NT2/D1 (cell line): ENCODE results near the gene NDUFA11.

ENCODE experiments used
- DNase-seq: peaks from one replicate; pipeline ENCODE4 v3.0.0-alpha.2; 2011; ENCODE audit warnings: low read depth, low spot score
- H3K27me3 ChIP-seq: 2 replicates; pipeline ENCODE4 v1.6.0; 2011; ENCODE audit warnings: mild to moderate bottlenecking; ENCODE audit not compliant: insufficient read length, insufficient read depth
- H3K36me3 ChIP-seq: 2 replicates; pipeline ENCODE4 v1.6.1; 2011; ENCODE audit warnings: mild to moderate bottlenecking, low read length, mixed read lengths; ENCODE audit not compliant: insufficient read depth, insufficient read length
- H3K4me1 ChIP-seq: 2 replicates; pipeline ENCODE4 v1.5.1; 2011; ENCODE audit not compliant: insufficient read depth, insufficient read length
- H3K4me3 ChIP-seq: 2 replicates; pipeline ENCODE4 v1.5.1; 2011; ENCODE audit warnings: low read depth; ENCODE audit not compliant: insufficient read length
- H3K9ac ChIP-seq: 2 replicates; pipeline ENCODE4 v1.6.0; 2011; ENCODE audit warnings: low read depth; ENCODE audit not compliant: insufficient read length
- H3K9me3 ChIP-seq: 2 replicates; pipeline ENCODE4 v1.5.1; 2011; ENCODE audit warnings: mild to moderate bottlenecking, low read length; ENCODE audit not compliant: insufficient read depth
- SUZ12 ChIP-seq: IDR thresholded peaks from 2 replicates; pipeline ENCODE4 v1.6.1; 2011; ENCODE audit not compliant: insufficient read length, insufficient read depth; ENCODE audit errors: extremely low read depth
- YY1 ChIP-seq: IDR thresholded peaks from 2 replicates; pipeline ENCODE4 v1.6.1; 2011; ENCODE audit not compliant: insufficient read length, insufficient read depth
- ZNF274 ChIP-seq: IDR thresholded peaks from 2 replicates; pipeline ENCODE4 v1.6.1; 2011; ENCODE audit warnings: mild to moderate bottlenecking, low read depth, low read length

The NDUFA11 gene

GRCh38 chr19:5914358-5914774, 10.8 kb upstream of the NDUFA11 start:
- peaks cover 73% of the 10 kb centered on the region for H3K36me3 ChIP-seq
- peaks cover 14% of the 10 kb centered on the region for H3K4me1 ChIP-seq
- no peak overlapping the region for H3K9ac ChIP-seq
- no peak overlapping the region for H3K4me3 ChIP-seq
- no peaks in the 10 kb centered on the region for H3K27me3 ChIP-seq
- TF ChIP-seq ZNF274: no peak
- TF ChIP-seq YY1: no peak
- TF ChIP-seq SUZ12: no peak
- DNase-seq: no peak
- no peaks in the 10 kb centered on the region for H3K9me3 ChIP-seq

DNA sequence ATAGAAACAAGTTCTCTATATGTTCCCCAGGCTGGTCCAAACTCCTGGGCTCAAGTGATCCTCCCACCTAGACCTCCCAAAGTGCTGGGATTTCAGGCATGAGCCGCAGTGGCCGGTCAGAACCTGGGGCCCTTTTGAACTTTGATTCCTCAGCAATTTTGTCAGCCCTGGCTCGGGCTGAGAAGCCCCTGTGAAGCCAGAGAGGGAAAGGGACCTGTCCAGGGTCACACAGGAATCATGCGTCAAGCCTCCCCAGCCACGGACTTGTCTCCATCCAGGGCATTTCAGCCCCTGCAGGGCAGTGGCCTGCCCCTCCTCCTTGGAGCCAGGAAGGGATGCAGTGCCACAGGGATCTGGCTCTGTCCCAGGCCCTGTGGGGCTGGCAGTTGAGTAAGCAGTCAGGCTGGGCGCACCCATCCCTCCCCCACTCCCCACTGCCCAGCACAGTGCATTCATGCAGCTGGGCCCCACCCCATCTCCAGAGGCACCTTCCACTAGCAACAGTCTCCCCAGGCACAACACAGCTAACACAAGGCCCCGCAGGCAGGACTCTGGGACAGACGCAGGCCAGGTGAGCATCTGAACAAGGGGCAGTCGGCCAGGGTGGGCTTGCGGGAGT, 10.3 kb upstream of the NDUFA11 start, which contains the start of gene CAPS:
TSS of gene CAPS (plus strand) at position 516 of the 619 bp plus-strand sequence. CDS start 153 bp downstream, outside the sequence.
- Histone ChIP-seq H3K27me3 (no peaks in the 10 kb centered on the region), H3K9ac (no peak within 1 kb of the TSS), H3K9me3 (no peaks in the 10 kb centered on the region), H3K4me1 (peaks cover 15% of the 10 kb centered on the region), H3K4me3 (no peak within 1 kb of the TSS), H3K36me3 (peaks cover 71% of the 10 kb centered on the region)
- no peak for DNase-seq
- TF ChIP-seq YY1: no peak
- no peak for TF ChIP-seq SUZ12
- no peak for TF ChIP-seq ZNF274

DNA sequence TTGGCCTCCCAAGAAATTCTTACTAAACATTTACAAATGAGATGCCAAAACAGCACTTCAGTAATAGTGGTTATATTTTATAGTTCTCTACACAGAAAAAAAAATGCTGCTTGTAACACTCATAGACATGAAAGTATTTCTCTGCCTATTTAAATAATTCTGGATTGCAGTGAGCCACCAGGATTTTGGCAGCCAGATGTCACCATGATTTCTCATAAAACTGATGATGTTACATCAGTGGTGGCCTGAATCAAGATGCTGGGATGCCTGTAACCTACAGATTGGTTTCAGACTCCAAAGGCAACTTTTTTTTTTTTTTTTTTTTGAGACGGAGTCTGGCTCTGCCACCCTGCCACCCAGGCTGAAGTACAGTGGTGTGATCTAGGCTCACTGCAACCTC, 7.8 kb upstream of the NDUFA11 start:
- Histone ChIP-seq H3K27me3 (no peaks in the 10 kb centered on the region), H3K4me3 (no peak overlapping the region), H3K9me3 (no peaks in the 10 kb centered on the region), H3K9ac (no peak overlapping the region), H3K4me1 (peaks cover 16% of the 10 kb centered on the region), H3K36me3 (peaks cover 55% of the 10 kb centered on the region)
- TF ChIP-seq ZNF274: no peak
- TF ChIP-seq SUZ12: no peak
- no peak for TF ChIP-seq YY1
- DNase-seq: no peak

GRCh38 chr19:5910638-5910907, 7.0 kb upstream of the NDUFA11 start:
- H3K4me3 ChIP-seq: no peak overlapping the region
- no peaks in the 10 kb centered on the region for H3K27me3 ChIP-seq
- DNase-seq: no peak
- TF ChIP-seq YY1 (no peak), ZNF274 (no peak), SUZ12 (no peak)
- no peak overlapping the region for H3K9ac ChIP-seq
- no peaks in the 10 kb centered on the region for H3K9me3 ChIP-seq
- peaks cover 13% of the 10 kb centered on the region for H3K4me1 ChIP-seq
- peaks cover 47% of the 10 kb centered on the region for H3K36me3 ChIP-seq

DNA sequence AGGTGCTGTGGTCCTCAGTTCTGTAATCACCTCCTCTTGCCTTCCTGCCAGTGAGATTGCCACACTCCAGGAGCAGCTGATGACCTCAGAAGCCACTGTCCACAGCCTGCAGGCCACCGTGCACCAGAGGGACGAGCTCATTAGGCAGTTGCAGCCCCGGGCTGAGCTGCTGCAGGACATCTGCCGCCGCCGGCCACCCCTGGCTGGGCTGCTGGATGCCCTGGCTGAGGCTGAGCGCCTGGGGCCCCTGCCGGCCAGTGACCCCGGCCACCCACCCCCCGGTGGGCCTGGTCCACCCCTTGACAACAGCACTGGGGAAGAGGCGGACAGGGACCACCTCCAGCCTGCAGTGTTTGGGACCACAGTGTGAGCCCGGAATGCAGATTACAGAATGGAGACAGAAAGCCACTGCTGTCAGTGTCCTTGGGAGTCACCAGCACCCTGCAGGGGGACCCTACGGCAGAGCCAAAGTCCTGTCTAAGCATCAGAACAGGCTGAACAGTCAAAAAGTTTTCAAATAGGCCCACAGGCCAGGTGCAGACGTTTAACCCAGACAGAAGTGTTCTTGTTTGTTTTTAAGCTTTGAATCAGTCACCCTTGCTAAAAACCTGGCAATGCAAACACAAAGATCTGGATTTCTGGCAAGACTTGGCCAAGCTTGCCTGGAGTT, 5.3 kb upstream of the NDUFA11 start:
- no peak for DNase-seq
- H3K4me3 ChIP-seq: no peak overlapping the region
- no peaks in the 10 kb centered on the region for H3K9me3 ChIP-seq
- TF ChIP-seq YY1: no peak
- no peak for TF ChIP-seq SUZ12
- TF ChIP-seq ZNF274: no peak
- H3K36me3 ChIP-seq: peaks cover 31% of the 10 kb centered on the region
- no peak overlapping the region for H3K9ac ChIP-seq
- H3K4me1 ChIP-seq: peaks cover 3% of the 10 kb centered on the region
- no peaks in the 10 kb centered on the region for H3K27me3 ChIP-seq

DNA sequence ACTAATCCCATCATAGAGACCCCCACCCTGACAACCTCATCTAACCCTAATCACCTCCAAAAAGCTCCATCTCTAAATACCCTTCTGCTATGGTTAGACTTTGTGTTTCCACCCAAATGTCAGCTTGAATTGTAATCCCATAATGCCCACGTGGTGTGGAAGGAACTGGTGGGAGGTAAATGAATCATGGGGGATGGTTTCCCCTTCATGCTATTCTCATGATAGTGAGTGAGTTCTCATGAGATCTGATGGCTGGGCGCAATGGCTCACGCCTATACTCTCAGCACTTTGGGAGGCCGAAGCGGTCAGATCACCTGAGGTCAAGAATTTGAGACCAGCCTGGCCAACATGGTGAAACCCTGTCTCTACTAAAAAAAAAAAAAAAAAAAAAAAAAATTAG, 3.7 kb upstream of the NDUFA11 start:
- TF ChIP-seq ZNF274: no peak
- TF ChIP-seq YY1: no peak
- TF ChIP-seq SUZ12: no peak
- peaks cover 1% of the 10 kb centered on the region for H3K4me1 ChIP-seq
- no peak overlapping the region for H3K9ac ChIP-seq
- peaks cover 29% of the 10 kb centered on the region for H3K36me3 ChIP-seq
- H3K9me3 ChIP-seq: no peaks in the 10 kb centered on the region
- H3K27me3 ChIP-seq: no peaks in the 10 kb centered on the region
- H3K4me3 ChIP-seq: no peak overlapping the region
- no peak for DNase-seq

- Histone ChIP-seq H3K9me3 (no peaks in the 10 kb centered on the region), H3K36me3 (peaks cover 35% of the 10 kb centered on the region), H3K9ac (peak overlapping the region; percentile 82), H3K27me3 (no peaks in the 10 kb centered on the region), H3K4me3 (peak overlapping the region; percentile 74), H3K4me1 (peaks cover 1% of the 10 kb centered on the region)
- no peak for TF ChIP-seq SUZ12
- no peak for TF ChIP-seq ZNF274
- no peak for TF ChIP-seq YY1
- DNase-seq: no peak
Observed at GRCh38 chr19:5905114-5905778, 1.7 kb upstream of the NDUFA11 start.
